Activated T-cell treated with anti-CD3 and anti-CD28 coated beads, Interleukin-2, amount 50 U/mL, for 24 hours (primary cell): ENCODE results near the gene PRKG2.
"Not testable (repeated sequence)": the region's sequence is repeated elsewhere in the genome, so short reads cannot be mapped to it uniquely, and the experiment has no call there.

Experiments
- DNase-seq: peaks from one replicate; pipeline ENCODE4 v3.0.0-alpha.2; 2020
- H3K27ac Mint-ChIP-seq: 2 replicates; pipeline ENCODE4 v1.8.0; 2020; ENCODE audit warnings: mild to moderate bottlenecking, mixed read lengths
- H3K27me3 Mint-ChIP-seq: 2 replicates; pipeline ENCODE4 v1.8.0; 2020; ENCODE audit warnings: mixed read lengths
- H3K36me3 Mint-ChIP-seq: 2 replicates; pipeline ENCODE4 v1.8.0; 2020; ENCODE audit warnings: low read depth, mixed read lengths
- H3K4me1 Mint-ChIP-seq: 2 replicates; pipeline ENCODE4 v1.8.0; 2020; ENCODE audit warnings: low read depth, mixed read lengths
- H3K4me3 Mint-ChIP-seq: 2 replicates; pipeline ENCODE4 v1.8.0; 2020; ENCODE audit warnings: mild to moderate bottlenecking, moderate library complexity, mixed read lengths
- H3K9me3 Mint-ChIP-seq: 2 replicates; pipeline ENCODE4 v1.8.0; 2020; ENCODE audit warnings: mixed read lengths

PRKG2 gene

DNA sequence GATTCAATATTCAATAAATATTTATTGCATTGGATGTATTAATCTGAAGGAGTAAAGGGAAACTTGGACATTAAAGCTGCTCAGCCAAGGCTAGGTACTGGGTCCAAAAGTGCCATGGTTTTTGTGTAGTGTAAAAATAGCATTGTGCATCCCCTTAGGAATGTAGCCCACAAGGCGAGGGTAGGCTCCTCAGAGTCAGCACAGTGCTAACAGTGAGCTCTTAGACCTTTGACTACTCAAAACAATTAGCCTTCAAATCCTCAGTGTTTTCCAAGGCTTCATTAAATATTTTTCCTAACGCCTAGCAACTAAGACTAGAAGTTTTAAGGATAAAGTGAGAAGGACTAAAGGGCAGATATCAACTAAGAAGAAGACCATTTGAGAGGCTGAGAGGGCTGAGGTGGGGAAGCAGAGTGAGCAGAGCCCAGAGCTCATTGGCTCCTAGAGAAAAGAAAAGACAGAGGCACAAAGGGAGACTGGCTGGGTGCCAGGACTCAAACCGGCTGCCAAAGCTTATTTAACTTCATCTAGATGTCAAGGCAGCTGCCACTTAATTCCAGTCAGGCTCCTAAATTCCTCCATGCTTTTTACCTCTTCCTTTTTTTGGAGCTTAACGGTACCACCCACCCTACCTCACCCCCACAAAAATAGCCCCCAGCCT, 17.0 kb downstream of the PRKG2 start:
- no peaks in the 10 kb centered on the region for H3K36me3 Mint-ChIP-seq
- DNase-seq: no peak
- H3K4me3 Mint-ChIP-seq: no peak overlapping the region
- H3K27ac Mint-ChIP-seq: no peak overlapping the region
- H3K9me3 Mint-ChIP-seq: no peaks in the 10 kb centered on the region
- H3K27me3 Mint-ChIP-seq: no peaks in the 10 kb centered on the region
- no peaks in the 10 kb centered on the region for H3K4me1 Mint-ChIP-seq

DNA sequence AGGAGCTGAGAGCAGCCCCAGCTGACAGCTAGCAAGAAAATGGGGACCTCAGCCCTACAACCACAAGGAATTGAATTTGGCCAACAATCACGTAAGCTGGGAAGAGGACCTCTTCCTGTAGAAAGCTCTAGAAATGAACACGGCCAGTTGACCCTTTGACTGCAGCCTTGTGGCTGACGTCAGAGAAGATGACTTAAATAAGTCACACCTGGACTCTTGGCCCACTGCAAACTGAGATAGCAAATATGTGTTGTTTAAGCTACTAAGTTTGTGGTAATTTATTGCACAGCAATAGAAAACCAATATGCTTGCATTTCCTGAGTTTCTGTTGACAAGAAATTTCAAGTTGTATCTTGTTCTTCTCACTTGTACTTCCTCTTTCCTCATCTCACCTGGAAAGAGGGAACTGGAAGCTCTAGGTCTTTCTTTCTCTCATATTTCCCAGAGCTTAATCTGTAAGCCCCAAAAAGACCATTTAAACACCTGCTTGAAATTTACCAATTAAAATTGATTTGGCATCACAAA, 18.8 kb downstream of the PRKG2 start:
- no peaks in the 10 kb centered on the region for H3K27me3 Mint-ChIP-seq
- no peak for DNase-seq
- no peaks in the 10 kb centered on the region for H3K36me3 Mint-ChIP-seq
- H3K27ac Mint-ChIP-seq: no peak overlapping the region
- no peak overlapping the region for H3K4me3 Mint-ChIP-seq
- no peaks in the 10 kb centered on the region for H3K4me1 Mint-ChIP-seq
- peaks cover under 1% of the 10 kb centered on the region for H3K9me3 Mint-ChIP-seq

DNA sequence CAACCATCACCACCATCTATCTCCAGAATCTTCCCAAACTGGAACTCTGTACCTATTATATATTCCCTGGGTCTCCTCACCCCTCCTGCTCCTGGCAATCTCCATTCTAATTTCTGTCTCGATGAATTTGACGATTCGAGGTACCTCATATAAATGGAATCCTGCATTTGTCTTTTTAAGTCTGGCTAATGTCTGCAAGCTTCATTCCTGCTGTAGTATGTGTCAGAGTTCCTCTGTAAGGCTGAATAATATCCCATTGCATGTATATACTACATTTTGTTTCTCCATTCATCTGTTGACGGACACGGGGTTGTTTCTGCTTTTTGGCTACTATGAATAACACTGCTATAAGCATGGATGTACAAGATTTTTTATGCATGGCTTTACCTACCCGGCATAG, 19.5 kb downstream of the PRKG2 start:
- Mint-ChIP-seq H3K9me3 (peaks cover 3% of the 10 kb centered on the region), H3K36me3 (no peaks in the 10 kb centered on the region), H3K27ac (no peak overlapping the region), H3K27me3 (no peaks in the 10 kb centered on the region), H3K4me1 (no peaks in the 10 kb centered on the region), H3K4me3 (no peak overlapping the region)
- no peak for DNase-seq

DNA sequence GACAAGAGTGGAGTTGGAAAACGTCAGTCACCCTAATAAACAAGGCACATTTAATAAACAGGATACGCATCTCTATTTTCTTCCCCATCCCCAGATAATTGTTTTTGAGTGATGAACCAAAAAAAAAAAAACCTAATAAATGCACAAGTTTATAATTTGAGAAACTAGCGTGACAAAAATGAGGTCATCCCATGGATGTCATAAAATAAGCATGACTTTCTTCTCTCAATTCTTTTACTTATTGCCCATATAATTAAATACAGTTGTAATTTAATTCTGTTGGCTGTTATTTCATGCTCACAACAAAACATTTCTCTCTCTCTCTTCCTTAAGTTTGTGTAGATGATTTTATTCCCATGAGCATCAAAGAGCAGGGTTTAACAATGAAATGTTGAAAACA, 20.7 kb downstream of the PRKG2 start:
- DNase-seq: no peak
- Mint-ChIP-seq H3K4me1 (no peaks in the 10 kb centered on the region), H3K27me3 (no peaks in the 10 kb centered on the region), H3K4me3 (no peak overlapping the region), H3K36me3 (no peaks in the 10 kb centered on the region), H3K9me3 (peaks cover 3% of the 10 kb centered on the region), H3K27ac (no peak overlapping the region)

DNA sequence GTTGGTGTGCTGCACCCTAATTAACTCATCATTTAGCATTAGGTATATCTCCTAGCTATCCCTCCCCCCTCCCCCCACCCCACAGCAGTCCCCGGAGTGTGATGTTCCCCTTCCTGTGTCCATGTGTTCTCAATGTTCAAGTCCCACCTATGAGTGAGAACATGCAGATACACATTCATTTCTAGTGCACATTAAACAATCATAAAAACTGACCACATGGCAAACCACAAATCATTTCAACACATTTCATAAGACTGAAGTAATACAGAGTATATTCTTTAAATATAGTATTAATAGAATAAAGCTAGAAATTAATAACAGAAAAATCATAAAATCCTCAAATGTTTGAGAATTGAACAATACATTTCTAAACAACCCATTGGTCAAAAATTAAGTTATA, 34.1 kb downstream of the PRKG2 start:
- no peak for DNase-seq
- H3K36me3 Mint-ChIP-seq: no peaks in the 10 kb centered on the region
- peaks cover 3% of the 10 kb centered on the region for H3K27me3 Mint-ChIP-seq
- H3K27ac Mint-ChIP-seq: no peak overlapping the region
- H3K4me3 Mint-ChIP-seq: no peak overlapping the region
- no peaks in the 10 kb centered on the region for H3K4me1 Mint-ChIP-seq
- H3K9me3 Mint-ChIP-seq: peaks cover 4% of the 10 kb centered on the region

DNA sequence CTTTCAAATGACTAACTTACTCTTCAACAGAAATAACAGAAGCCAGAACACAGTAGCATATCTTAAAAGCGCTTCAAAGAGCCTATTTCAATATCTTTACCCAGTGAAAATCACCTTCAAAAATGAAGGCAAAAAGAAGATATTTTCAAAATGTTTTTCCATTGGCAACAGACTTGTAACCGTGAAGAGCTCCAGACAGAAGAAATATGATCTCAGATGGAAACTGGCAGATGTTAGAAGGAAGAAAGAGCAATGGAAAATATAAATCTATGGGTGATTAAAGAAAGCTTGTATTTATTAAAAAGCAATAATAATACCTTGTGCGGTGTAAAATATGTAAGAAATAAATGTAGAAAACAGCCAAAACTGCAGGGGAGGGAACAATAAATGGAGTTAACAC, 35.7 kb downstream of the PRKG2 start:
- H3K36me3 Mint-ChIP-seq: no peaks in the 10 kb centered on the region
- DNase-seq: no peak
- H3K27ac Mint-ChIP-seq: no peak overlapping the region
- H3K9me3 Mint-ChIP-seq: peaks cover 4% of the 10 kb centered on the region
- no peaks in the 10 kb centered on the region for H3K4me1 Mint-ChIP-seq
- peaks cover 3% of the 10 kb centered on the region for H3K27me3 Mint-ChIP-seq
- no peak overlapping the region for H3K4me3 Mint-ChIP-seq

DNA sequence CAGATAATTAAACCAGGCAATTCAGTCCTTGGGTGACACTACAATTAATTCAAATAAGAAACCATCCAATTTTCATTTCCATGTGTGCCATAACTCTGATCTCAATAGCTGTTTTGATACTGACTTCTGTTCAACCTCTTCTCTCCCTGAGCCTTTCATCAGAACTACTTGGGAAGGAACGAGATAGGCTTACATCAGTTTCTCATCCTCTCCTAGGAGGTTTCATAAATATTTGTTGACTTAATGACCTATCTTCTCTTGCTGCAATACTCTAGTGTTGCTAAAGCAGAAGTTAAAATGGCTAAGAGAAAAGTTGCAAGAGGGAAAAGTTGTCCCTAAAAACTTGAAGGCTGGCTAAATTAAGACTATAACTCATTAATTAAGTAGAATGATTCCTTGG, 41.8 kb downstream of the PRKG2 start:
- H3K9me3 Mint-ChIP-seq: peaks cover 3% of the 10 kb centered on the region
- no peak overlapping the region for H3K27ac Mint-ChIP-seq
- H3K36me3 Mint-ChIP-seq: no peaks in the 10 kb centered on the region
- no peak overlapping the region for H3K4me3 Mint-ChIP-seq
- peaks cover 5% of the 10 kb centered on the region for H3K27me3 Mint-ChIP-seq
- no peaks in the 10 kb centered on the region for H3K4me1 Mint-ChIP-seq
- DNase-seq: no peak

DNA sequence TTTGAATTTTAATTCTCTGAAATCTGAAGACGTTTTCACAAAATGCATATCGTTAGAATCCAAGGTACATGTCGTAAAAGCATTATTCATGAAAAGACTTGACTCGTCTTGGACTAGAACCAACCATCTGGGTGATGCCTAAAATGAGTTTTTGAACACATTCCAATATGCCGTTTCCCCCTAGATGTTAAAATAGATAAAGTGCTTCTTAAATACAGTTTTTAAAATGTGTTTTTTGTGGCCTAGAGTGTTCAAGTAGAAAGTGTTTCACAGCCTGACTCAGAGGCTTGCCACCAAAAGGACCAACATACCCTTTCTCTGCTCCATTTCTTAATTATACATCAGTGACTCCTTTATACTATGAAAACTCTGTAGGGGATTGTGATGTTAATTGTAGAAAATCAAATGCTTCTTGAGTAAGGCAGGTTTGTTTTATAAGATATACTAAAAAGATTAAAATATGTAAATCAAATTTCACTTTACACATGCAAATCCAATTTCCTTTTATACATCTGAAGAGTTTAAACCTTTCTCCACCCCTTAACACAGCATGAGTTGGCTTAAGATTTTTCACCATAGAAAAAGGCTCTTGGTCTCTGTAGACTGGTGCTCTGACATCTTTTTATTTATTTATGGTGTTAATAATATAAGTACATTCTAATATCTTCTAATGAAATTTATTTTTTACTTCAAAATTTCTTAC, 48.4 kb downstream of the PRKG2 start:
- Mint-ChIP-seq H3K4me1 (peaks cover 10% of the 10 kb centered on the region), H3K36me3 (no peaks in the 10 kb centered on the region), H3K9me3 (no peaks in the 10 kb centered on the region), H3K27ac (no peak overlapping the region), H3K4me3 (no peak overlapping the region), H3K27me3 (peaks cover 3% of the 10 kb centered on the region)
- no peak for DNase-seq

DNA sequence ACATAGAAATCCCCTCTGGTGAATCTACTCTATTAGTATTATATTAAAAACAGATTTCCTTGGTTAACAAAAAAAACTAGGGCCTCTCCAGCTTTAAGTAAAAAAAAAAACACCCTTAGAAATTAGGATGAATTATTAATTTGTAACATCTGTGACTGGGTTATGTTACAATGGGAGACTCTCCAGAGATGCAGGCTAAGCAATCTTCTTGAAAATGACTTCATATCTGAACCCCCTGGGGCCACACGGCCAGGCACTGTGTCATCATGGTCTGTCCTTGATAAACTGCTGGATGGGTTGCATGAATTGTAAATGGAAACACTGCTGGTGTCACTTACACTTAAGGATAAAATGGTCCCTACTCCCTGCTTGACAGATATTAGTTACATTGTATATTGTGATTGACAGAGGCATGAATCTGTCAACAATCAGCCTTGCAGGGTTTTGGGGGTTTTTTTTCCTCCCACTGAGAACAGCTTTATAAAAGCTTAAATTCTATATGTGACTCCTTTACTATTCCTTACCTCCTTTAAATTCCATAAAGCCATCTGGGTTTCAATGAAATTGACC, 49.1 kb downstream of the PRKG2 start:
- no peak overlapping the region for H3K27ac Mint-ChIP-seq
- H3K27me3 Mint-ChIP-seq: no peaks in the 10 kb centered on the region
- no peak for DNase-seq
- peaks cover 10% of the 10 kb centered on the region for H3K4me1 Mint-ChIP-seq
- H3K36me3 Mint-ChIP-seq: no peaks in the 10 kb centered on the region
- no peak overlapping the region for H3K4me3 Mint-ChIP-seq
- no peaks in the 10 kb centered on the region for H3K9me3 Mint-ChIP-seq

DNA sequence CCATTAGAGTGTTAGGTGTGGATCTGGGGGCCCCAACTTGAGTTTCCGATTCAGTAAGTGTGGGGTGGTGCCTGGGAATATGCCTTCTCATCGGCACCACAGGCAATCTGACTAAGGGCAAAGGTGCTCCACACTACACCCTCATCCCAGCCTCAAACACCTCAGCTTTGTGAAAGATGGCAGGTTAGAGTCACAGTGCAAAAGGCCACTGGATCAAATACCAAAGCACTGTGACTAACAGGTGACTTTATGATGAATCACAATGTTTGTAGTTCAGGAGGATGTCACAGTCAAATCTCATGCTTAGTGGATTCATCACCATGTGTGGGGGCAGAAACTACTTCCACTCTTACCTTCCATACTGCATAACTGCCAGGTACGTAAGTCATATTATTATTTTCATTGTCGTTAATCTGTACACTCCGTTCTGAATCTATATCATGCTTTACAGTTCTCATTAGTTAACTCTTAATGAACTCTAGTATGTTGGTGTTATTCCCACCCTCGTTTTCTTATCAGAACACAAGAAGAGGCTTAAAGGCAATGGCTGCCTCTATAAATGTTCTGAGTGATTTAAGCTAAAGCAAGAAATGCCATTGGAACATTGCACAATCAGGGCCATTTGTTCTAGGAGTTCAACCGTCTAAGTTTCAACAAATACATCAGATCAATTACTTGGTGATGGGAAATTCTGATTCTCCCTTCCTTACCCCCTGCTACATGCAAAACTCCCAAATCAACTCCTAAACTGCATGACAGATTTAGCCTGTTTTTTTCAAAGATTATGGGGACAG, 50.2 kb downstream of the PRKG2 start:
- DNase-seq: no peak
- Mint-ChIP-seq H3K9me3 (no peaks in the 10 kb centered on the region), H3K36me3 (no peaks in the 10 kb centered on the region), H3K27ac (no peak overlapping the region), H3K4me1 (peaks cover 10% of the 10 kb centered on the region), H3K4me3 (no peak overlapping the region), H3K27me3 (no peaks in the 10 kb centered on the region)

DNA sequence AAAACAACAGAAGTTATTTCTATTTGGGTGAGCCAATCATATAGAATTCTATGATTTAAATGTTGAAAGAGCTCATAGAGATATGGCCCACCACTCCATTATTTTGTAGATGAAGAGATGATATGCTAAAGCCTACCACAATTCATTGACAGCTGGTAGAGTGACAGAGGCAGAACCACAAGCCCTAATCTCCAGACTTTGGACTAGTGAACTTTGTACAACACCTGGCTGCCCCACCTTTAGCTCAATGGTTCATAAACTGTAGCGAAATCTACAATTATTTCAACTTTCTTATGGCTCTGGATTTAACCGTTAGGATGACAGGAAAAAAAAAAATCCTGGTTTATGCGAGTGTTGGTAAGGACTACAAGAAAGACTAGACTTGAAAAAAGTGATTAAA, 50.9 kb downstream of the PRKG2 start:
- Mint-ChIP-seq H3K4me1 (peaks cover 10% of the 10 kb centered on the region), H3K27me3 (no peaks in the 10 kb centered on the region), H3K4me3 (no peak overlapping the region), H3K36me3 (no peaks in the 10 kb centered on the region), H3K9me3 (no peaks in the 10 kb centered on the region), H3K27ac (no peak overlapping the region)
- no peak for DNase-seq

DNA sequence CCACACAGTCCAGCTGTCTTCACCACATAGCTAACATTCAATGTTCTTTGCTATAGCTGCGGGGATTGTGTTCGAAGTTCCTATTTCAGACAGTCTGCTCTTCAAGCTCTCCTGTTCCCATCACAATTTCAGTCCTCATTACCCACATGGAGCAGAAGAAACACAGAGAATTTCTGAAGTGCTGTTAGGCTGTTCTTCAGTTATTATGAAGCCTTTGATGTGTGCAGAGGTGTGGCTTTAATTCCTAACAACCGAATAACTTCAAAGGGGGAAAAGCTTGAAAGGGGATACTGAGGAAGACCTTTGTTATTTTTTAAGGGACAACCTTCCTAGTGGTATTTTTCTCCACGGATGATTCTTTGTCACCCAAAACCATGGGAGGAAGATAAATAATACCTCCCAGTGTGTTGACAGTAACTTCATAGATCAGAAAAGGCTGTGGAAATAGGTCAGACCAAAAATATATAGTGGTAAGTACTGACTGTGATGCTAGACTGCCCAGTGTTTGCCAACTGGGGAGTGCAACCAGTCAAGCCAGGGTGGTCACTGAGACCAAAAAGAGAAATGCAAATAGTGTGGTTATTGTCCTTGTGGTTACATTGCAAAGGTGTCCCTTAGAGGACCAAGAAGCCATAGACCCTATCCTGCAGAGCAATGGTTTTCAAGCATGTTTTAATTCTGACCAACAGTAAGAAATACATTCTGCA, 52.1 kb downstream of the PRKG2 start:
- Mint-ChIP-seq H3K4me3 (no peak overlapping the region), H3K36me3 (no peaks in the 10 kb centered on the region), H3K27me3 (no peaks in the 10 kb centered on the region), H3K4me1 (peaks cover 10% of the 10 kb centered on the region), H3K9me3 (no peaks in the 10 kb centered on the region), H3K27ac (no peak overlapping the region)
- DNase-seq: no peak

DNA sequence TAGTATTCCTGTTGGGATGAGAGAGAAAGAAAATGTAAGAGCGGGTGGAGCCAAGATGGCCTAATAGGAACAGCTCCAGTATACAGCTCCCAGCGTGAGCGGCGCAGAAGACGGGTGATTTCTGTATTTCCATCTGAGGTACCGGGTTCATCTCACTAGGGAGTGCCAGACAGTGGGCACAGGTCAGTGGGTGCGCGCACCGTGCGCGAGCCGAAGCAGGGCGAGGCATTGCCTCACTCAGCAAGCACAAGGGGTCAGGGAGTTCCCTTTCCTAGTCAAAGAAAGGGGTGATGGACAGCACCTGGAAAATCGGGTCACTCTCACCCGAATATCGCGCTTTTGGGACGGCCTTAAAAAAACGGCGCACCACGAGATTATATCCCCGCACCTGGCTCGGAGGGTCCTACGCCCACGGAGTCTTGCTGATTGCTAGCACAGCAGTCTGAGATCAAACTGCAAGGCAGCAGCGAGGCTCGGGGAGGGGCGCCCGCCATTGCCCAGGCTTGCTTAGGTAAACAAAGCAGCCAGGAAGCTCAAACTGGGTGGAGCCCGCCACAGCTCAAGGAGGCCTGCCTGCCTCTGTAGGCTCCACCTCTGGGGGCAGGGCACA, 61.2 kb downstream of the PRKG2 start:
- H3K4me1 Mint-ChIP-seq, H3K36me3 Mint-ChIP-seq, H3K9me3 Mint-ChIP-seq, H3K27me3 Mint-ChIP-seq: not testable (repeated sequence)
- Mint-ChIP-seq H3K4me3 (peak overlapping the region; percentile 76), H3K27ac (peak overlapping the region; percentile 11)
- DNase-seq: peak; percentile 39
